ENCODE measurements around the gene HLCS. TPM values are rescaled to one million over a fixed set of nuclear protein-coding genes. Genes with fewer than 3 reads are reported as not detected.

HLCS gene
- polyA plus RNA-seq, 1 experiment, result 16.9 TPM

- DNase-seq (ENCODE audit: low read depth), result no peak
- no peak overlapping the region for H3K4me3 ChIP-seq (ENCODE audit: low read depth, low read length)
- no peaks in the 10 kb centered on the region for H3K36me3 ChIP-seq (ENCODE audit: control insufficient read depth, insufficient read depth, low read length)
- no peak for TF ChIP-seq CTCF (IDR thresholded peaks at IDR 0.05; ENCODE audit: insufficient read depth, low read depth, low read length)
- H3K27me3 ChIP-seq (ENCODE audit: control insufficient read depth, insufficient read depth, low read length), result no peaks in the 10 kb centered on the region
- ChIA-PET CTCF (interaction anchor here (0.6 to 1.1 kb wide), 2 partner anchors 27 to 48 kb away, joined by 3 read pairs; no protein-coding TSS in a partner anchor), POLR2A (no interaction called here)
Observed at GRCh38 chr21:36806103-36806502, 160.4 kb downstream of the HLCS start.

GRCh38 chr21:36804874-36805611 is 161.4 kb downstream of the HLCS start:
- DNase-seq (ENCODE audit: low read depth), result no peak
- POLR2A ChIA-PET, result no interaction called here
- Histone ChIP-seq H3K36me3 (ENCODE audit: control insufficient read depth, insufficient read depth, low read length) (no peaks in the 10 kb centered on the region), H3K27me3 (ENCODE audit: control insufficient read depth, insufficient read depth, low read length) (no peaks in the 10 kb centered on the region), H3K4me3 (ENCODE audit: low read depth, low read length) (no peak overlapping the region)
- CTCF ChIA-PET, result interaction anchor here (1.1 kb wide), 1 partner anchor 49 kb away, joined by 3 read pairs; no protein-coding TSS in a partner anchor
- TF ChIP-seq CTCF (IDR thresholded peaks at IDR 0.05; ENCODE audit: insufficient read depth, low read depth, low read length), result no peak

GRCh38 chr21:36803816-36804439 is 162.5 kb downstream of the HLCS start:
- no peaks in the 10 kb centered on the region for H3K27me3 ChIP-seq (ENCODE audit: control insufficient read depth, insufficient read depth, low read length)
- TF ChIP-seq CTCF (IDR thresholded peaks at IDR 0.05; ENCODE audit: insufficient read depth, low read depth, low read length), result no peak
- CTCF ChIA-PET, result no interaction called here
- H3K4me3 ChIP-seq (ENCODE audit: low read depth, low read length), result no peak overlapping the region
- POLR2A ChIA-PET, result no interaction called here
- no peaks in the 10 kb centered on the region for H3K36me3 ChIP-seq (ENCODE audit: control insufficient read depth, insufficient read depth, low read length)
- no peak for DNase-seq (ENCODE audit: low read depth)

GRCh38 chr21:36803051-36803645 is 163.3 kb downstream of the HLCS start:
- no peaks in the 10 kb centered on the region for H3K36me3 ChIP-seq (ENCODE audit: control insufficient read depth, insufficient read depth, low read length)
- no peaks in the 10 kb centered on the region for H3K27me3 ChIP-seq (ENCODE audit: control insufficient read depth, insufficient read depth, low read length)
- H3K4me3 ChIP-seq (ENCODE audit: low read depth, low read length), result no peak overlapping the region
- no peak for DNase-seq (ENCODE audit: low read depth)
- POLR2A ChIA-PET, result no interaction called here
- CTCF ChIA-PET, result no interaction called here
- TF ChIP-seq CTCF (IDR thresholded peaks at IDR 0.05; ENCODE audit: insufficient read depth, low read depth, low read length), result no peak

- POLR2A ChIA-PET, result no interaction called here
- Histone ChIP-seq H3K27me3 (ENCODE audit: control insufficient read depth, insufficient read depth, low read length) (no peaks in the 10 kb centered on the region), H3K36me3 (ENCODE audit: control insufficient read depth, insufficient read depth, low read length) (no peaks in the 10 kb centered on the region), H3K4me3 (ENCODE audit: low read depth, low read length) (no peak overlapping the region)
- no peak for DNase-seq (ENCODE audit: low read depth)
- CTCF ChIA-PET, result no interaction called here
- no peak for TF ChIP-seq CTCF (IDR thresholded peaks at IDR 0.05; ENCODE audit: insufficient read depth, low read depth, low read length)
Observed at GRCh38 chr21:36800734-36801133, 165.7 kb downstream of the HLCS start.

All from BJ (cell line).